Activated CD8-positive, alpha-beta memory T cell treated with anti-CD3 and anti-CD28 coated beads, Interleukin-2, amount 50 U/mL, for 48 hours (primary cell): Measurements from ENCODE around the gene GALNT2.

Experiments
- DNase-seq: peaks from one replicate; pipeline ENCODE4 v3.0.0-alpha.2; 2020

The GALNT2 gene

DNA sequence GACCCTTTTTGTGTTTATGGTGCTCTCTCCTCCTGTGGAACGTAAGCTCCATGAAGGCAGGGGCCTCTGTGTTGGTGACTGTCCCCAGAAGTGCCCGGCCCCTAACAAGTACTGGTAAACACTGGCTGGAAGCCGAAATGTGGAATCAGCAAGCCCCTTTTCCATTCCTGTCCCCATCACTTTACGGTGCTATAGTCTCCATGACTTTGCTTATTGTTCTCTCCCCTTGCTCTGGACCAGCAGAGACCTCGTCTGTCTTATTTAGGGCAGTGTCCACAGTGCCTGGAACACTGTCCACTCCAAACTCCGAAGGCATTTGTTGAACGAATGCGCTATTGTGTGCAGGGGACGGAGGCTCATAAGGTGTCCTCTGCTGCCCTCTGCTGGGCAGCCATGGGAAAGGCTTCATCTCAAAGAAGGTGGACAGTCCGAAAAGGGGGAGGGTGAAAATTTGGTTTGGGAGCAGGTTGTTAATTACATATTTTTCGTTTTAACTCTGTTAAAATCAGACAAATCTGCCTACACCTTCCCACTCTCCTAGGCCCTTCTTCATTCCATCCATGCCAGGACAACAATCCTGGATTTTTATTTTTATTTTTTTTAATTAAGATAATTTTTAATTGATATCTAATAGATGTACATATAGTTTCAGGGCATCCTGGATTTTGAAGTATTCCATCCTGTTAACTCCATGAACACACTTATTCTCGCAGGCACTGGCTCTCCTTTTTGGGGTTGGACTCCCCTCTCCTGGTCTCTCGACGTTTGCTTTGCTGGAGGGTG is 243.5 kb downstream of the GALNT2 start:
- DNase-seq: peak; percentile 83

GRCh38 chr1:230312676-230313075 is 245.6 kb downstream of the GALNT2 start:
- no peak for DNase-seq

DNA sequence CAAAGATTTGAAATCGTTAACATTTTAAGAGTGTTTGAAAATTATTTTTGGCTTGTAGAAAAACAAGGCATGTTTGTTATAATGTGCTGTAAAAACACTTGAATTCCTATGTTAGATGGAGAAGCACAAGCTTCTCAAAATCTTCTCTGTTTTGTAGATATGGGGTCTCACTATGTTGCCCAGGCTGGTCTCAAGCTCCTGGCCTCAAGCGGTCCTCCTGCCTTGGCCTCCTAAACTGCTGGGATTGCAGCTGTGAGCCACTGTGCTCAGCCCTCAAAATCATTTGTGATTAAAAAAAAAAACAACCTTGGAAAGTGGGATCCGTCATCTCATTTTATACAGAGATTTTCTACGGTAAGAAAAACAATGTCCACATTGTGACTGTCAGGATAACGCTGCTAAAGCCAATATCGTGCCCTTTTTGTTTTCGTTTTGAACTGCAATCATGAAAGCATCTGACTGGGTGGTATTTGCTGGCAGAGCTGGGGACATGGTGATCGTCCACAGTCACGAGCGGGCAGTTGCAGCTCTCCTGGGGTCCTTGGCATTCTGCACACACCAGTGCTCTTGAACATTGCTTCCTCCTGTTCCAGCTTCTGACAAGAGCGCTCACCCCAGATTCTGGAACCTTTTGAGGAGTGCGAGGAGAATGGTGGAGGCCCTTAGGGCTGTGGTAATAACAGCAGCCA is 246.6 kb downstream of the GALNT2 start:
- DNase-seq: no peak

- no peak for DNase-seq
These were observed 247.1 kb downstream of the GALNT2 start for GRCh38 chr1:230314142-230314470.

DNA sequence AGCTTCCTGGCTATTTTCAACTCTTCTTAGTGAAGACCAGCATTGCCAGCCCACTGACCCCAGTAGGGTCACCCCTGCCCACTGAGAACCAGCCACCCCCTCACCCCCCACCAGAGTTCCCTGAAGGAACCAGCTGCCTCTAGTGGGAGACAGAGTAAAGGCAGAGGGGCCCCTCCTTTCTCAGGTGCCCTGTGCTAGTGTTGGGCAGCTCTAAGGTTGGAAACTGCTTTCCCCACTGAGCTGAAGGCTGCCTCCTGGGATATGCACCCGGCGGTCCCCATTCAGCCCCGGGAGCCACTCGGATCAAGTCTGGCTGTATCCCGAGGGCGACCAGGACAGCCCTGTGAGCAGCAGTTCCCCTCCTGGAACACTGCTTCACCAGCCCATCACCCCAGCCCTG is 248.1 kb downstream of the GALNT2 start:
- no peak for DNase-seq

DNA sequence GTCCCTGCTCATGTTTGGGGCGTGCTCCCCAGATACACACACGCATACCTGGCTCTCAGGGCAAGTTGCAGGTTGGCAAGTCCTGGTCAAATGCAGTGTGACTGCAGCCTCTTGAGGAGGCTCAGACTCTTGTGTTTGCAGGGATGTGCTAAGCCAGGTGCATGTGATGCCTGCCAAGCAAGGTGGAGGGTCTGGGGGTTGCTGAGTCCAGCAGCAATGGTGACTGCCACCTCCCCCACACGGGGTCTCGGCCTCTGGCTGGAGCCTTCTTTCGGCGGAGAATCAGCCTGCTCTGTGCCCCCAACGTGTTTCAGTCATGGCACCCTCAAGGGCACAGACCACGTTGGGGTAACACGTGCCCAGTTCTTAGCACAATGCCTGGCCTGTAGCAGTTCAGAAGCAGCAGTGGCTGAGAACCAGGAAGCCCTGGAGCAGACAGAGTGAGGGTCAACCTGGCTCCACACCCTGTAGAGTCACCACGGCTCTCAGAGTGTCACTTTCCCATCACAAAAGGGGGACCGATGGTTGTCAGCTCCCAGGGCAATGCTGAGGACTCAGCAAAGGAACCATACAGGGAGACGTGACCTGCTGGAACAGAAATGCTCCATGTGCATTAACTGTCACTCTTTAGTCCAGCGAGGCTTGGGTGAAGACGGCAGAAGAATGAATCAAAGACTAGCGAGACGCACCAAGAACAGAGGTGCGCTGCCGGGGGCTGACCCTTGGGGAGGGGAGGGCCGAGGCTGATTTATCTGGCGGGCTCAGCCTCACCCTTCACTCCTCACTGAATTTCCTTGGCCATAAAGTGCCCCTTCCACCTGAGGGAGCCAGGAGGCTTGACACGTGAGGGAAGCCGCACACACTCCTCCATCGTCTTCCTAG is 250.1 kb downstream of the GALNT2 start:
- no peak for DNase-seq

GRCh38 chr1:230317823-230318819 is 251.1 kb downstream of the GALNT2 start:
- DNase-seq: no peak

DNA sequence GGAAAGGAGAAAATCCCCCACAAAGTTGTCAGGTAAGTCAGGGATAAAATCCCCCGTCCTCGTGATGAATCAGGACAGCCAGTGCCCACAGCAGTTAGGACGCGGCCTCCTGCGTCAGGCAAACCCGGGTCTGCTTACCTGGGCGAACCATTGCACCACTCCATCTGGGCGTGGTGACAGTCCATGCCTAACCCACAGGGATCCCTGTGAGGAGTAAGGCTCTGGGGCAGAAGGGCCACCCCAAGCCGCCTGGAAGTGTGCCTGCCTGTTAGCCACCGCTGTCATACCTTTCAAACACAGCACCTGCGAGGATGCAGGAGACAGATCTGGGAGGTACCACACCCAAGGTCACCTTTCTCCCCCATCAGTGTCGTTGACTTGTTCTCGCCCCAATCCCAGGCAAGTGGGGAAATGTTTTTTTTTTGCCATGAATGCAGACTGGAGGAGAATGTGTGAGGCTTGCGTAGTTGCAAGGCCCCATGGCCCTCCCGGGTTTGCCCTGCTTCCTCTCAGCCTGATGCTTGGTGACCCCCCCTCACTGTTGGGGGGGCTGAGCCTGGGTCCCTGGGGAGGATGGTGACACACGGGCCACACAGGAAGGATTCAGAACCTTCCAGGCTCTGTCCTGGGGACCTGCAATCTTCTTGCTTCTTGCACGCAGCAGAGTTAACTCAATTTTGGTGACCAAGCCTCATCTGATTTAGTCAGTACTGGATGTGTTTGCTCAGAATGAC is 252.1 kb downstream of the GALNT2 start:
- no peak for DNase-seq

GRCh38 chr1:230320804-230321203 is 253.8 kb downstream of the GALNT2 start:
- no peak for DNase-seq

GRCh38 chr1:230321341-230321740 is 254.3 kb downstream of the GALNT2 start:
- no peak for DNase-seq

DNA sequence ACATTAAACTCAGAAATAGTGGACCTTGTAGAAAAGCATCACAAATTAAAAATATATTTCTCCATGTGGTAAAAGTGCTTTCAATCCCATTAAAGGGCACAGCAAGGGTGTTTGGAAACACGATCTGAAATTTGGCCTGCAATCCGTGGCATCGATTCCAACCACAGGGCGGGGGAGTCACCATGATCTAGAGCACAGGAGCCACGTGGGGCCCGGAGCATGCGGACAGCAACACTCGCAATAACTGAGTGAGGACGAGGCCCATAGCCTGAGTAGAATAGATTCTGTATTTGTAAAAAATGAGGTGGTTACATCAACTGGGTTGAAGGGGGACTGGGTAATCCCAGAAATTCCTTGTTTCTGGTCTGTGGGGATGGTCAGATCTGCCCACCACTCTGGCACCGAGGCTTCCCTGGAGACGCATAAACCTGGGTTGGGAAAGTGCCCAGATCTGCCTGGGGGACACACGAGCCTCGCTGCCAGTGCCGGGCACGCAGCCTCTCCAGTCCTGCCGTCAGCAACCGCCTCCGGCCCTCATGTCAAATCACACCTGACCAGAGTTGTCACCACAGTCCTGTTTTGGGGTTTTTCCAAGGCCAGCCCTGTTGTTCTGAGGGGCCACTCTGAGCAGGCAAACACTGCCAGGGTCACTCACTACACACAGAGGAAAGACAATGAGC is 254.8 kb downstream of the GALNT2 start:
- DNase-seq: no peak

GRCh38 chr1:230322421-230322756 is 255.4 kb downstream of the GALNT2 start:
- no peak for DNase-seq

- DNase-seq: no peak
These were observed 256.0 kb downstream of the GALNT2 start for GRCh38 chr1:230322967-230323547.

- no peak for DNase-seq
These were observed 256.6 kb downstream of the GALNT2 start for GRCh38 chr1:230323686-230324085.

- DNase-seq: no peak
These were observed 260.2 kb downstream of the GALNT2 start for GRCh38 chr1:230326971-230327891.

GRCh38 chr1:230327892-230328284 is 260.9 kb downstream of the GALNT2 start:
- DNase-seq: no peak

DNA sequence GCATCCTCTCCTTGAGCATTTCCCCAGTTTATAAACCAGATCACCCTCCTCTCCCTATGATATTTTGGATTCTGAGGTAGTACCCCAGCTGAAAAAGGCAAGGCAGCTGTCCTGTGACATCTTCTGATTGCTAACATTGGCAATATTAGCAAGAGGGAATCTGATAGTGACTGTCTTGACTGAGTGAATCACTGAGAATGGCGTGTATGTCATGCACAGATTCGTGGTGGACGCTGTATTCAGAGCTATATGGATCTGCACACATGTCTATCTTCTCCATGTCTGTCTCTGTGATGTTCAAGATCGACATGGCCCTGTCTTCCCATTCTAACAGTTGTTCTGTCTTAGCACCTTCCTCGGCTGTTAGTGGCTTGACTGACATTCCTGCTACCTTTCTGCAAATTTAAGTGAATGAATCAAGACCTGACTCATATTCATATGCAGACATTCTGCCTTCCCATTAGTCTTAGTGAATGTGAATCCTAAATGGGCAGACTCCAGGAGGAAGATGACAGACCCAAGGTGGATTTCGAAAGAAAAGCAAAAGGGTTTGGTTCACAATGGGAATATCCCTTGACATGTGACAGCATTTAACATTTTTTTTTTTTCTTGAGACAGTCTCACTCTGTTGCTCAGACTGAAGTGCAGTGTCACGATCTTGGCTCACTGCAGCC is 261.4 kb downstream of the GALNT2 start:
- no peak for DNase-seq

GRCh38 chr1:230330157-230330556 is 263.1 kb downstream of the GALNT2 start:
- DNase-seq: no peak
